Chondrocyte (in vitro differentiated cells): ENCODE data around the gene POLR1C. TPM values are rescaled to one million over a fixed set of nuclear protein-coding genes. Genes with fewer than 3 reads are reported as not detected.
"Not testable (repeated sequence)": the region's sequence is repeated elsewhere in the genome, so short reads cannot be mapped to it uniquely, and the experiment has no call there.

ENCODE experiments used
- DNase-seq: peaks from one replicate; pipeline ENCODE4 v3.0.0; 2021; ENCODE audit warnings: mixed read lengths, low spot score
- H3K27ac Mint-ChIP-seq: one replicate; pipeline ENCODE4 v1.8.0; 2021; ENCODE audit warnings: mild to moderate bottlenecking, moderate library complexity, mixed read lengths; ENCODE audit not compliant: unreplicated experiment
- H3K27me3 Mint-ChIP-seq: 2 replicates; pipeline ENCODE4 v1.8.0; 2021; ENCODE audit warnings: low read depth, mixed read lengths
- H3K36me3 Mint-ChIP-seq: 2 replicates; pipeline ENCODE4 v1.8.0; 2021; ENCODE audit warnings: low read depth, mixed read lengths
- H3K4me1 Mint-ChIP-seq: 2 replicates; pipeline ENCODE4 v1.8.0; 2021; ENCODE audit warnings: low read depth, mild to moderate bottlenecking, mixed read lengths
- H3K4me3 Mint-ChIP-seq: one replicate; pipeline ENCODE4 v1.8.0; 2021; ENCODE audit warnings: mild to moderate bottlenecking, moderate library complexity, mixed read lengths; ENCODE audit not compliant: unreplicated experiment
- H3K9me3 Mint-ChIP-seq: 2 replicates; pipeline ENCODE4 v1.8.0; 2021; ENCODE audit warnings: low read depth, mixed read lengths
- total RNA-seq: library from RNA; stranded (reverse); gene quantifications from 3 replicates; pipeline ENCODE4 v1.2.1, GENCODE V29; 2021
- TF ChIP-seq, protein P1 (sequence below): fragments of 200-600 bp; sonication (generic); IDR thresholded peaks from 2 replicates; pipeline ENCODE4 v1.5.0; 2021; ENCODE audit warnings: antibody characterized with exemption, mild to moderate bottlenecking, moderate library complexity

The POLR1C gene
- total RNA-seq, 1 donor from 2014 or later = 20.1 TPM

DNA sequence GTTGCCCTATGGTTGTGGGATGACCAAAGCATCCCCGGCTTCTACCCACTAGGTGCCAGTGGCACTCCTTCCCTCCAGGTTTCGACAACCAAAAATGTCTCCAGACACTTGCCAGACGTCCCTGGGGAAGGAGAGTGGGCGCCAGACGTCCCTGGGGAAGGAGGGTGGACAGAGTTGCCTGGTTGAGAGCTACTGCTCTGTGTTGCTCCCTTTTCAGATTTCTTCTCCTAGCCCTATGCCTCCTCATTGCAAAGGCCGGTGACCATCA, 19.8 kb upstream of the POLR1C start:
- Mint-ChIP-seq H3K27ac (no peak overlapping the region), H3K27me3 (no peaks in the 10 kb centered on the region), H3K9me3 (no peaks in the 10 kb centered on the region), H3K4me3 (no peak overlapping the region), H3K36me3 (peaks cover 16% of the 10 kb centered on the region), H3K4me1 (peaks cover 48% of the 10 kb centered on the region)
- TF ChIP-seq, protein P1, sequence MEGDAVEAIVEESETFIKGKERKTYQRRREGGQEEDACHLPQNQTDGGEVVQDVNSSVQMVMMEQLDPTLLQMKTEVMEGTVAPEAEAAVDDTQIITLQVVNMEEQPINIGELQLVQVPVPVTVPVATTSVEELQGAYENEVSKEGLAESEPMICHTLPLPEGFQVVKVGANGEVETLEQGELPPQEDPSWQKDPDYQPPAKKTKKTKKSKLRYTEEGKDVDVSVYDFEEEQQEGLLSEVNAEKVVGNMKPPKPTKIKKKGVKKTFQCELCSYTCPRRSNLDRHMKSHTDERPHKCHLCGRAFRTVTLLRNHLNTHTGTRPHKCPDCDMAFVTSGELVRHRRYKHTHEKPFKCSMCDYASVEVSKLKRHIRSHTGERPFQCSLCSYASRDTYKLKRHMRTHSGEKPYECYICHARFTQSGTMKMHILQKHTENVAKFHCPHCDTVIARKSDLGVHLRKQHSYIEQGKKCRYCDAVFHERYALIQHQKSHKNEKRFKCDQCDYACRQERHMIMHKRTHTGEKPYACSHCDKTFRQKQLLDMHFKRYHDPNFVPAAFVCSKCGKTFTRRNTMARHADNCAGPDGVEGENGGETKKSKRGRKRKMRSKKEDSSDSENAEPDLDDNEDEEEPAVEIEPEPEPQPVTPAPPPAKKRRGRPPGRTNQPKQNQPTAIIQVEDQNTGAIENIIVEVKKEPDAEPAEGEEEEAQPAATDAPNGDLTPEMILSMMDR = no peak
- no peak for DNase-seq

DNA sequence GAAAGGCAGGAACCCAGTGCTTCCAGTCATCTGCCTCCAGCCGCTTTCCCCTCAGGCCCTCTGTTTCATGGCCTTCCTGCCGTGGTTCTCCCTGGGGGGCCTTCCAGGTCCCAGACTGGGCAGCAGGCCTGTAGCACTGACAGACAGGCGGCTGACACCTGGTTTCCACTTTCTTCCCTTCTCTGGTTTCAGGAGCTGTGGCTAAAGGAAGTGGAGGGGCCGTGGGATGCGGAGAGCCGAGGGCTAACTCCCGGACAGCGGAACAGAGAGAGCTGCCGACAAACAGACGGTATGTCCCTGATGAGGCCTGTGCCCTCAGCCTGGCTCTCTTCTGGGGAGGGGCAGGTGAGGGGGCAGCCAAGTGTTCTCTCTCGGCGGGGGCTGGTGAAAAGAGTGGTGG, 19.2 kb upstream of the POLR1C start:
- H3K27ac Mint-ChIP-seq = no peak overlapping the region

GRCh38 chr6:43498291-43498690, 18.6 kb upstream of the POLR1C start:
- not testable (repeated sequence) for H3K27ac Mint-ChIP-seq, DNase-seq, H3K27me3 Mint-ChIP-seq, H3K4me3 Mint-ChIP-seq, H3K9me3 Mint-ChIP-seq
- peaks cover 18% of the 10 kb centered on the region for H3K36me3 Mint-ChIP-seq
- H3K4me1 Mint-ChIP-seq = peaks cover 35% of the 10 kb centered on the region

More for the DNA sequence above, 19.2 kb upstream of the POLR1C start:
- H3K9me3 Mint-ChIP-seq = no peaks in the 10 kb centered on the region
- no peak overlapping the region for H3K4me3 Mint-ChIP-seq
- H3K4me1 Mint-ChIP-seq = peaks cover 41% of the 10 kb centered on the region
- TF ChIP-seq, protein P1 = no peak
- no peaks in the 10 kb centered on the region for H3K27me3 Mint-ChIP-seq
- no peak for DNase-seq
- H3K36me3 Mint-ChIP-seq = peaks cover 16% of the 10 kb centered on the region

- Mint-ChIP-seq H3K36me3 (peaks cover 22% of the 10 kb centered on the region), H3K27ac (no peak overlapping the region), H3K9me3 (no peaks in the 10 kb centered on the region), H3K27me3 (no peaks in the 10 kb centered on the region), H3K4me3 (no peak overlapping the region), H3K4me1 (peaks cover 35% of the 10 kb centered on the region)
- no peak for DNase-seq
- TF ChIP-seq, protein P1 = no peak
Measured at GRCh38 chr6:43499028-43499815, 17.7 kb upstream of the POLR1C start.

DNA sequence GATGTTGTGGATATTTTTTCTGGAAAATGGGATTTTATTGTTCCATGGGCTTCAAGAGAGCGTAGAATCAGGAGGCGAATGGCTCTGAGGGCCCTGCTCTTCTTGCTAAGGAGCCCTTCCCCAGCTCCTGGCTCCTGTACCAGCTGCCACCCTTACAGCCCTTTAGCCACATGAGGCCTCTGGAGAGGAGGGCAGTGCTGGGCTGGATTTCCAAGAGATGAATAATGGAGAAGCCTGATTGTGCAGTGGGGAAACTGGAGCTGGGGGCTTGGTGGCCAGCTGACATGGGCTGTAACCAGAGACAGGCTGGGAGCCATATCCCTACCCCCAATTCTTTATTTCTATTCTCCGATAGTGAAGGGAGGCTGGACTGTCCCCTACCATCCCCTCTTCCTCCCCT, 16.0 kb upstream of the POLR1C start:
- Mint-ChIP-seq H3K9me3 (no peaks in the 10 kb centered on the region), H3K4me3 (no peak overlapping the region), H3K27ac (no peak overlapping the region), H3K36me3 (peaks cover 23% of the 10 kb centered on the region), H3K4me1 (peaks cover 25% of the 10 kb centered on the region), H3K27me3 (no peaks in the 10 kb centered on the region)
- no peak for DNase-seq
- TF ChIP-seq, protein P1 = no peak

GRCh38 chr6:43502666-43503065, 14.2 kb upstream of the POLR1C start:
- Mint-ChIP-seq H3K4me3 (no peak overlapping the region), H3K27ac (peak overlapping the region; percentile 27), H3K27me3 (no peaks in the 10 kb centered on the region), H3K9me3 (no peaks in the 10 kb centered on the region), H3K36me3 (peaks cover 23% of the 10 kb centered on the region), H3K4me1 (peaks cover 8% of the 10 kb centered on the region)
- no peak for DNase-seq
- TF ChIP-seq, protein P1 = no peak
